Ectodermal cell (in vitro differentiated cells): ENCODE data around the gene ALDH2.

Source experiments
- H3K27ac ChIP-seq: 2 replicates; pipeline ENCODE4 v1.7.0; 2013; ENCODE audit warnings: mild to moderate bottlenecking, low read depth, low read length; ENCODE audit not compliant: insufficient read depth, poor library complexity, severe bottlenecking
- H3K27me3 ChIP-seq: 2 replicates; pipeline ENCODE4 v1.7.0; 2013; ENCODE audit warnings: mild to moderate bottlenecking, low read length; ENCODE audit not compliant: insufficient read depth, control insufficient read depth, poor library complexity, severe bottlenecking
- H3K36me3 ChIP-seq: one replicate; pipeline ENCODE4 v1.7.0; 2013; ENCODE audit warnings: low read length; ENCODE audit not compliant: control insufficient read depth, insufficient read depth
- H3K4me1 ChIP-seq: one replicate; pipeline ENCODE4 v1.7.0; 2013; ENCODE audit warnings: low read length; ENCODE audit not compliant: control insufficient read depth, insufficient read depth
- H3K4me3 ChIP-seq: 2 replicates; pipeline ENCODE4 v1.7.0; 2013; ENCODE audit warnings: low read depth, low read length, control low read depth; ENCODE audit not compliant: insufficient read depth
- H3K9me3 ChIP-seq: 2 replicates; pipeline ENCODE4 v1.7.0; 2013; ENCODE audit warnings: mild to moderate bottlenecking, low read length, moderate library complexity; ENCODE audit not compliant: control insufficient read depth
- WGBS, 2 experiments: methylation state at CpG; one replicate each; pipeline ENCODE4 v1.1.7; 2013; ENCODE audit warnings: missing lambda C conversion rate in 2 of 2; 5-methylcytosine and 5-hydroxymethylcytosine counted together

Gene ALDH2

DNA sequence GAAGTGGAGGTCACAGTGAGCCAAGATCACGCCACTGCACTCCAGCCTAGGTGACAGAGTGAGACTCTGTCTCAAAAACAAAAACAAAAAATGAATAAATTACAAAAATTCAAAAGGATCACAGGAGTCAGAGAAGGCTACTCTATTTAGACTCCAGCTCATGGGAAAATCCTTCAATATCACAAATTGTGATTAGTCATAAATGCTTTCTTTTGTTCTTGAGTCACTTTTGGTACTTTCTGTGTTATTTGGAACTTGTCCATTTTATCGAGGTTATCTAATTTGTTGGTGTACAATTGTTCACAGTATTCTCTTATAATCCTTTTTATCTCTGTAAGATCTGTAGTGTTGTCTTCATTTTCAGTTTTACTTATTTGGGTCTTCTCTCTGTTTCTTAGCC, 18.9 kb downstream of the ALDH2 start:
- no peaks in the 10 kb centered on the region for H3K4me1 ChIP-seq
- H3K27me3 ChIP-seq = no peaks in the 10 kb centered on the region
- H3K27ac ChIP-seq = no peak overlapping the region
- H3K4me3 ChIP-seq = no peak overlapping the region
- H3K9me3 ChIP-seq = no peaks in the 10 kb centered on the region
- WGBS, 2 experiments = 93 to 100% methylated on average over 1 to 2 of the region's 2 CpGs
- peaks cover 9% of the 10 kb centered on the region for H3K36me3 ChIP-seq

DNA sequence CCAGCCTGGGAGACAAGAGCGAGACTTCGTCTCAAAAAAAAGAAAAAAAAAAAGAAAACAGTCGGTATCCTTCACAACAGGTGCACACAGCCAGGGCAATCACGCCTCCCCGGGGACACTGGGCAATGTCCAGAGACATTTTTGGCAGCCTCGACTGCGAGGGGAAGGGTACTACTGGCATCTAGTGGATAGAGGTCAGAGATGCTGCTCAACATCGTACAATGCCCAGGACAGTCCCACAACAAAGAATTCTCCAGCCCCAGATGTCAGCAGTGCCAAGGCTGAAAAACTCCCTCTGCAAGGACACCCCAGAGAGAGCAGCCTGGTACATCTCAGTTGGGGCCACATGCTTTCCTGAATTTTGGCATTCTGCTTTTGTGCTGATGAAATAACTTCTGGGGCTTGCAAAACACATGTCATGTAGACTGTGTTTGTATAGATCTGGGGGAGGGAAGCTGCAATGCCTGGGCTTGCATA, 21.5 kb downstream of the ALDH2 start:
- peaks cover 7% of the 10 kb centered on the region for H3K36me3 ChIP-seq
- no peak overlapping the region for H3K4me3 ChIP-seq
- no peaks in the 10 kb centered on the region for H3K27me3 ChIP-seq
- H3K27ac ChIP-seq = no peak overlapping the region
- WGBS, 2 experiments = 90 to 93% methylated on average over 8 of the region's 8 CpGs
- H3K9me3 ChIP-seq = no peaks in the 10 kb centered on the region
- no peaks in the 10 kb centered on the region for H3K4me1 ChIP-seq

DNA sequence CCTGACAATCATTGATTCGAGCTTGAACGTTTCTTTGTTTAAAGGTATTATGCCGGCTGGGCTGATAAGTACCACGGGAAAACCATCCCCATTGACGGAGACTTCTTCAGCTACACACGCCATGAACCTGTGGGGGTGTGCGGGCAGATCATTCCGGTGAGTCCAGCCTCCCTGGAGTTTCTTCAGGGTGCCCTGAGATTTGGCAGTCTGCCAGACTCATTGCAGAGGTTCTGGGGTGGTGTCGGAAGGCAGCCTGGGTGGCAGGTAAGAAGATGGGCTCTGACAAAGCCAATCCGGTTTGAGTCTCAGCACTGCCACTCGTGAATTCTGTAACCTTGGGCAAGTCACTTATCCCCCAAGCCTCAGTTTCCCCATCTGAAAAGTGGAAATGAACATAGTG, 23.0 kb downstream of the ALDH2 start:
- H3K4me1 ChIP-seq = no peaks in the 10 kb centered on the region
- peaks cover 7% of the 10 kb centered on the region for H3K36me3 ChIP-seq
- no peak overlapping the region for H3K4me3 ChIP-seq
- H3K9me3 ChIP-seq = no peaks in the 10 kb centered on the region
- no peak overlapping the region for H3K27ac ChIP-seq
- no peaks in the 10 kb centered on the region for H3K27me3 ChIP-seq
- WGBS, 2 experiments = 93 to 95% methylated on average over 11 of the region's 11 CpGs

DNA sequence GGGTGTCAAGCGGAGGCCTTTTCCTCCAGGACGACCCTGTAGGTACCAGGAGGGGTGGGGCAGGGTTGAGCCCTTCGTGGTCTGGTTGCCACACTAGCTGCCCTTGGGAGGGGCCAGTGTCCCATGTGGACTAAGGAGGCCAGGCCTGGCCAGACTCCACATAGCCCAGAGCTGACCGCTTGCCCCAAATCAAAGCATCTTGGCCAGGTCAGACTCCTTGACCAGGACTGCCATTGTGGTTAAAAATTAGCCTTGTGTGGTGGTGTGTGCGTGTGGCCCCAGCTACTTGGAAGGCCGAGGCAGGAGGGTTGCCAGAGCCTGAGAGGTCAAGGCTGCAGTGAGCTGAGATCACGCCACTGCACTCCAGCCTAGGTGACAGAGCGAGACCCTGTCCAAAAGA, 24.8 kb downstream of the ALDH2 start:
- H3K27ac ChIP-seq = no peak overlapping the region
- WGBS, 2 experiments = 93% methylated on average over 8 of the region's 8 CpGs
- no peak overlapping the region for H3K4me3 ChIP-seq
- peaks cover 7% of the 10 kb centered on the region for H3K36me3 ChIP-seq
- no peaks in the 10 kb centered on the region for H3K9me3 ChIP-seq
- no peaks in the 10 kb centered on the region for H3K4me1 ChIP-seq
- H3K27me3 ChIP-seq = no peaks in the 10 kb centered on the region

DNA sequence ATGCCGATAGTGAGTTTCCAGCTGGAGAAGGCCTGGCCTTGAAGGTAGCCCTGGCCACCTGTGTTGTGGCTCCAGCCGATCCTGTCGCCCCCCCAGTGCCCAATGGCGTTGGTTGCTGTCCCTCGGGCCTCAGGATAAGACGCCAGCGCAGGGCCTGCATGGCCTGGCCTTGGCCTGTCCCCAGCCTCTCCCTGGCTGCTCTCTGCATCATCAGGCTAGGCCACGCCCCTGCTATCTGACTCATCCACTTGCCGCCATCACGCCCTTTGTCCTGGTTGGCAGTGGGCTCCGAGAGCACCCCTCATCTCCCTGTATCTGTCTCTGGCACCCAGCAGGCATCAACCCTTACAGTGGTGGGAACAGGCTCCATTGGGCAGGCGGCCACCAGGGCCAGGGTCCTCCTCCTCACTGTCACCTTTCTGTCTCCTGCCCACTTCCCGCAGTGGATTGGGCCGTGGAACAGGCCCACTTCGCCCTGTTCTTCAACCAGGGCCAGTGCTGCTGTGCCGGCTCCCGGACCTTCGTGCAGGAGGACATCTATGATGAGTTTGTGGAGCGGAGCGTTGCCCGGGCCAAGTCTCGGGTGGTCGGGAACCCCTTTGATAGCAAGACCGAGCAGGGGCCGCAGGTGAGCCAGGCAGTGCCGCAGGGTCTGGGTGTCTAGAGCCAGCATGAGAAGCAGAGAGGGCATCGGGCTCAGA, 25.6 kb downstream of the ALDH2 start:
- Histone ChIP-seq H3K27ac (no peak overlapping the region), H3K36me3 (peaks cover 3% of the 10 kb centered on the region), H3K9me3 (no peaks in the 10 kb centered on the region), H3K4me3 (no peak overlapping the region), H3K27me3 (no peaks in the 10 kb centered on the region), H3K4me1 (no peaks in the 10 kb centered on the region)
- WGBS, 2 experiments = 93 to 95% methylated on average over 27 of the region's 27 CpGs

DNA sequence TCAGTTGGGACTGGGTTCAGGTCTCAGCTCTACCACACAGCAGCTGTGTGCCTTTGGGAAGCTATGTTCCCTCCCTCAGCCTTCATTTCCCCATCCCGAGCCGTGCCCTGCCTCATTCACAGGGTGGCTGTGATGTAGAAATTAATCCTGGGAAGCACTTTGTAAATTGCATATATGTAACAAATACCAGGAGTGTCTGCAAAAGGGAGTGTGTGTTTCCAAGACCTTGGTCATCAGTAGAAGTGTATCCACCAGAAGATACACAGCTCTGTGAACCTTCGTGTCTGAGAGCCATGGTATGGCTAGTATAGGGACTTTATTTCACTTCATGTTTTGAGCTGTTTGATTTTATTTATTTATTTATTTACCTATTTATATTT, 26.1 kb downstream of the ALDH2 start:
- Histone ChIP-seq H3K4me1 (no peaks in the 10 kb centered on the region), H3K9me3 (no peaks in the 10 kb centered on the region), H3K36me3 (peaks cover 3% of the 10 kb centered on the region), H3K27ac (no peak overlapping the region), H3K27me3 (no peaks in the 10 kb centered on the region), H3K4me3 (no peak overlapping the region)
- 84 to 93% methylated on average over 3 of the region's 3 CpGs for WGBS, 2 experiments

DNA sequence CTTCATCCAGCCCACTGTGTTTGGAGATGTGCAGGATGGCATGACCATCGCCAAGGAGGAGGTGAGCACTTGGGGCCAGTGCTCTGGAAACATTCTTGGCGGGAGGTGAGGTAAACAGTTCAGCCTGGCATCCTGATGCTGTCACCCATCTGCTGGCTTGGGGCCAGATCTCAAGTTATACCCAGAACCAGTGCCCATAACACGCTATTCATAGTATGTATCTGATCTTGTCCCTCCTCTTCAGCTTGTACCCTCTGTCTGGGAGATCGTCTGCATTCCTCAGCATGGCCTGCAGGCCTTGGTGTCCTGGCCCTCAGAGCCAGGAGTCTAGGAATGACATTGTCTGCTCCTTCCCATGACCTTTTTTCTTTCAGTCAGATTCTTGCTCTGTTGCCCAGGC, 31.4 kb downstream of the ALDH2 start:
- 93 to 97% methylated on average over 4 of the region's 4 CpGs for WGBS, 2 experiments
- H3K4me3 ChIP-seq = no peak overlapping the region
- no peak overlapping the region for H3K27ac ChIP-seq
- no peaks in the 10 kb centered on the region for H3K36me3 ChIP-seq
- H3K4me1 ChIP-seq = no peaks in the 10 kb centered on the region
- H3K27me3 ChIP-seq = no peaks in the 10 kb centered on the region
- no peaks in the 10 kb centered on the region for H3K9me3 ChIP-seq

DNA sequence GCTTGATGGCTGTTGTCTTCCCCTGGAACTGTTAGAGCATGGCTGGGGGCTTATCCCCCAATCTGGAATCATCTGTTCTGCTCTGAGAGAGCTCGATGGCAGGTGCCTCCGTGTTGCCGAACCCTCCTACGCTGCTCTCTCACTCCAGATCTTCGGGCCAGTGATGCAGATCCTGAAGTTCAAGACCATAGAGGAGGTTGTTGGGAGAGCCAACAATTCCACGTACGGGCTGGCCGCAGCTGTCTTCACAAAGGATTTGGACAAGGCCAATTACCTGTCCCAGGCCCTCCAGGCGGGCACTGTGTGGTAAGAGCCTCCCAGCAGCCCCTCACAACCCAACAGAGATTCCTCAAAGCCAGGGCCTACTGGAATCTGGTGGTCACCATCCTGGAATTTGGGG, 33.0 kb downstream of the ALDH2 start:
- Histone ChIP-seq H3K9me3 (no peaks in the 10 kb centered on the region), H3K36me3 (no peaks in the 10 kb centered on the region), H3K27ac (no peak overlapping the region), H3K27me3 (no peaks in the 10 kb centered on the region), H3K4me1 (no peaks in the 10 kb centered on the region), H3K4me3 (no peak overlapping the region)
- WGBS, 2 experiments = 96 to 97% methylated on average over 9 of the region's 9 CpGs

DNA sequence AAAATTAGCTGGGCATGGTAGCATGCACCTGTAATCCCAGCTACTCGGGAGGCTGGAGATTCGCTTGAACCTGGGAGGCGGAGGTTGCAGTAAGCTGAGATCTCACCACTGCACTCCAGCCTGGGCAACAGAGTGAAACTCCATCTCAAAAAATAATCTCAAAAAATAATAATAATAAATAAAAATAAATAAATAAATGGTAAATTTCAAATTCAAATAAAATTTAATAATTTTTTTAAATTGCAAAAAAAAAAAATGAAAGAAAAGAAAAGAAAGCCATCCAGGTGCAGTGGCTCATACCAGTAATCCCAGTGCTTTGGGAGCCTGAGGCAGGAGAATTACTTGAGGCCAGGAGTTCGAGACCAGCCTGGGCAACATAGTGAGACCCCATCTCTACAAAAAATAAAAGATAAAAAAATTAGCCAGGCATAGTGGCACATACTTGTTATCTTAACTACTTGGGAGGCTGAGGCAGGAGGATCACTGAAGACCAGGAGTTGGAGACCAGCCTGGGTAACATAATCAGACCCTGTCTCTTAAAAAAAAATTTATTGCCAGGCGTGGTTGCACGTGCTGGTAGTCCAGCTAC, 36.4 kb downstream of the ALDH2 start:
- H3K27me3 ChIP-seq = no peaks in the 10 kb centered on the region
- WGBS, 2 experiments = 93 to 98% methylated on average over 6 of the region's 6 CpGs
- H3K36me3 ChIP-seq = no peaks in the 10 kb centered on the region
- no peaks in the 10 kb centered on the region for H3K4me1 ChIP-seq
- no peak overlapping the region for H3K27ac ChIP-seq
- H3K4me3 ChIP-seq = no peak overlapping the region
- no peaks in the 10 kb centered on the region for H3K9me3 ChIP-seq

DNA sequence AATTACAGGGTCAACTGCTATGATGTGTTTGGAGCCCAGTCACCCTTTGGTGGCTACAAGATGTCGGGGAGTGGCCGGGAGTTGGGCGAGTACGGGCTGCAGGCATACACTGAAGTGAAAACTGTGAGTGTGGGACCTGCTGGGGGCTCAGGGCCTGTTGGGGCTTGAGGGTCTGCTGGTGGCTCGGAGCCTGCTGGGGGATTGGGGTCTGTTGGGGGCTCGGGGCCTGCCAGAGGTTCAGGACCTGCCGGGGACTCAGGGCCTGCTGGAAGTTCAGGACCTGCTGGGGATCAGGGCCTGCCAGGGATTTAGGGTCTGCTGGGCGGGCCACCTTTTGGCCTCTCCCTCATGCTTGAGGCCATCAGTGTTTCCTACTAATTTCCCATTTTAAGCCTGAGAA, 37.1 kb downstream of the ALDH2 start:
- H3K27ac ChIP-seq = no peak overlapping the region
- no peaks in the 10 kb centered on the region for H3K4me1 ChIP-seq
- 96% methylated on average over 8 of the region's 8 CpGs for WGBS, 2 experiments
- no peaks in the 10 kb centered on the region for H3K27me3 ChIP-seq
- no peaks in the 10 kb centered on the region for H3K9me3 ChIP-seq
- no peaks in the 10 kb centered on the region for H3K36me3 ChIP-seq
- no peak overlapping the region for H3K4me3 ChIP-seq
